ENCODE measurements around the gene ABHD4.

The ABHD4 gene

GRCh38 chr14:22579881-22580280 is 18.2 kb upstream of the ABHD4 start:
- no peak for DNase-seq (ENCODE audit: low read depth)
- no peak for TF ChIP-seq CTCF (IDR thresholded peaks at IDR 0.05; ENCODE audit: insufficient read depth, low read depth, low read length, missing control alignments)
- no peak overlapping the region for H3K4me3 ChIP-seq (ENCODE audit: low read depth, low read length)

GRCh38 chr14:22580625-22581024 is 17.5 kb upstream of the ABHD4 start:
- no peak overlapping the region for H3K4me3 ChIP-seq (ENCODE audit: low read depth, low read length)
- no peak for TF ChIP-seq CTCF (IDR thresholded peaks at IDR 0.05; ENCODE audit: insufficient read depth, low read depth, low read length, missing control alignments)
- no peak for DNase-seq (ENCODE audit: low read depth)

- H3K4me3 ChIP-seq (ENCODE audit: low read depth, low read length), result no peak overlapping the region
- TF ChIP-seq CTCF (IDR thresholded peaks at IDR 0.05; ENCODE audit: insufficient read depth, low read depth, low read length, missing control alignments), result no peak
- DNase-seq (ENCODE audit: low read depth), result no peak
These were observed 14.1 kb upstream of the ABHD4 start for GRCh38 chr14:22583994-22584393.

GRCh38 chr14:22587247-22587646 is 10.9 kb upstream of the ABHD4 start:
- TF ChIP-seq CTCF (IDR thresholded peaks at IDR 0.05; ENCODE audit: insufficient read depth, low read depth, low read length, missing control alignments), result no peak
- H3K4me3 ChIP-seq (ENCODE audit: low read depth, low read length), result no peak overlapping the region
- no peak for DNase-seq (ENCODE audit: low read depth)

GRCh38 chr14:22587677-22588422 is 10.2 kb upstream of the ABHD4 start:
- peak; percentile 60 for DNase-seq (ENCODE audit: low read depth)
- peak overlapping the region; percentile 99 for H3K4me3 ChIP-seq (ENCODE audit: low read depth, low read length)

GRCh38 chr14:22588526-22589095 is 9.5 kb upstream of the ABHD4 start:
- DNase-seq (ENCODE audit: low read depth), result peak; percentile 19
- peak overlapping the region; percentile 99 for H3K4me3 ChIP-seq (ENCODE audit: low read depth, low read length)
- no peak for TF ChIP-seq CTCF (IDR thresholded peaks at IDR 0.05; ENCODE audit: insufficient read depth, low read depth, low read length, missing control alignments)

GRCh38 chr14:22589096-22589839 is 8.8 kb upstream of the ABHD4 start, which contains the start of gene DAD1:
TSS of gene DAD1 (minus strand) at chr14:22589224. CDS start at chr14:22589157, 67 bp downstream.
- peak; percentile 100 for DNase-seq (ENCODE audit: low read depth)
- peak within 1 kb of the TSS; percentile 99 for H3K4me3 ChIP-seq (ENCODE audit: low read depth, low read length)
- no peak for TF ChIP-seq CTCF (IDR thresholded peaks at IDR 0.05; ENCODE audit: insufficient read depth, low read depth, low read length, missing control alignments)
